ENCODE data around the gene LAMA3. TPM values are rescaled to one million over a fixed set of nuclear protein-coding genes. Genes with fewer than 3 reads are reported as not detected.

LAMA3 gene
- total RNA-seq, 4 donors from 2014 or later: 46.3 to 80.6 (median 67.1) TPM

- H3K4me1 ChIP-seq: no peaks in the 10 kb centered on the region
- no peak overlapping the region for H3K4me3 ChIP-seq
- no peaks in the 10 kb centered on the region for H3K9me3 ChIP-seq
- 72 to 82% methylated on average over 6 of the region's 6 CpGs for WGBS, 2 donors
- H3K27ac ChIP-seq: no peak overlapping the region
- no peaks in the 10 kb centered on the region for H3K27me3 ChIP-seq
- no peak for TF ChIP-seq EP300 (IDR thresholded peaks at IDR 0.05)
- no peak for TF ChIP-seq POLR2A (IDR thresholded peaks at IDR 0.05)
- no peak for TF ChIP-seq CTCF (IDR thresholded peaks at IDR 0.05)
- H3K36me3 ChIP-seq: peaks cover 0 to 3% (median 0%) of the 10 kb centered on the region in 3 donors
- no peak for DNase-seq (ENCODE audit: low spot score in 2 of 2)
Observed at GRCh38 chr18:23650968-23651927, 38.0 kb upstream of the LAMA3 start.

DNA sequence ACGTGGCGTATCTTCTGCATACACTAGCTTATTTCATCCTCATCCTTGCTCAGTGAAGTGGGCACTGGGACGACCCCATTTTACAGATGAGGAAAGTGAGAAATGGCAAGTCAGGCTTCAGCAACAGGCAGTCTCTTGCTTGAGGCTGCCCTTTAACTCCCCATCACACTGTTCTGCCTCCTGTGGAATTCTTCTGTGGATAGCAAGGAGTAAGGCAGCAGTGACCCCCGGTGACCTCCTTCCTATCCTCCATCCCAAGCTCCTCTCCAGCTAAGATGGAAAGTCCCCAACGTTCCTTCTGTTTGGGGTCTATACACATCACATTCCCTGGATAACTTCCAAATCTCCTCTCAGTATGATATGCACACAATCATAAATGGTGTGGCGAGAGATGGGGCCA is 37.0 kb upstream of the LAMA3 start:
- no peak overlapping the region for H3K4me3 ChIP-seq
- WGBS, 2 donors: 78% methylated on average over 6 of the region's 6 CpGs
- TF ChIP-seq EP300 (IDR thresholded peaks at IDR 0.05): no peak
- TF ChIP-seq CTCF (IDR thresholded peaks at IDR 0.05): no peak
- TF ChIP-seq POLR2A (IDR thresholded peaks at IDR 0.05): no peak
- no peak for DNase-seq (ENCODE audit: low spot score in 2 of 2)
- H3K27me3 ChIP-seq: no peaks in the 10 kb centered on the region
- no peaks in the 10 kb centered on the region for H3K9me3 ChIP-seq
- H3K36me3 ChIP-seq: peaks cover 0 to 3% (median 0%) of the 10 kb centered on the region in 3 donors
- H3K4me1 ChIP-seq: no peaks in the 10 kb centered on the region
- no peak overlapping the region for H3K27ac ChIP-seq

DNA sequence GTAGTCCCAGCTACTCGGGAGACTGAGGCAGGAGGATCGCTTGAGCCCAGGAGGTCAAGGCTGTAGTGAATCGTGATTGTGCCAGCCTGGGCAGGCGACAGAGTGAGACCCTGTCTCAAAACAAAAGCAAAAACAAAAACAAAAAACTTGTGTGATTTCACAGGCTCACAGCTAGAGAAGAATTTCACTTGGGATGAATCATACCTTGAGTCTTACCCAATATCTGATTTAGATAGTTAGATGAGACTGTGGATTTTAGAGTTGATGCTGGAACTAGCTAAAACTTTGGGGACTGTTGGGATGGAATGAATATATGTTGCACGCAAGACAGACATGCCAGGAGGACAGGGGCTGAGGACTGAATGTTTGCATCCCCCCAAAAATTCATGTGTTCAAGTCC is 31.0 kb upstream of the LAMA3 start:
- Histone ChIP-seq H3K27me3 (peaks cover 0 to 3% of the 10 kb centered on the region in 2 donors), H3K4me3 (no peak overlapping the region), H3K36me3 (no peaks in the 10 kb centered on the region), H3K4me1 (peaks cover 0 to 9% (median 0%) of the 10 kb centered on the region in 4 donors), H3K9me3 (no peaks in the 10 kb centered on the region), H3K27ac (no peak overlapping the region)
- no peak for TF ChIP-seq EP300 (IDR thresholded peaks at IDR 0.05)
- TF ChIP-seq POLR2A (IDR thresholded peaks at IDR 0.05): no peak
- WGBS, 2 donors: 86 to 91% methylated on average over 5 of the region's 5 CpGs
- DNase-seq (ENCODE audit: low spot score in 2 of 2): no peak

DNA sequence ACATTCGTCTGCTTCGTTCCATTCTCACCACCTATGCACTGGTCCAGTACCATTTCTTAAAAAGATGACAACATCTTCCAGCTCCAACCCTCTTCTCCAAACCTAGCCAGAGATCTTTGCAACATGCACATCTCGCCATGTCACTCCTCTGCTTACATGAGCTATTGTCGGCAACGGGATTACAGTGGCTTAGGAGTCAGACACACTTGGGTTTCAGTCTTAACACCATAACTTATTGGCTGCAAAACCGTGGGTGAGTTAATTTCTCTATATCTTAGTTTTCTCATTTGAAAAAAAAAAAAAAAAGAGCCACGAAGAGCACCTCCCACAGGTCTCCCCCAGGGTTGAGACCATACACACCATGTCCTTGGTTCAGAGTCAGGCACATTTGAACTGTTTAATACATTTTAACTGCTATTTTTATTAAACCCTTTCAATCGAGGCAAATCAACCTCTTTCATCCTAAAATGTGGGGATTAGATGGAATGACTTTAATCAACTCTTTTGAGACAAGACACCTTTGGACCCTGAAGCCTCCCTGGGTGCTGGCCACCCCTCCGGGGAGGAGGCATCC is 27.4 kb upstream of the LAMA3 start:
- Histone ChIP-seq H3K4me1 (peaks cover 0 to 14% (median 0%) of the 10 kb centered on the region in 4 donors), H3K4me3 (peak overlapping the region; percentile 57 to 77 (median 58)), H3K9me3 (no peaks in the 10 kb centered on the region), H3K27ac (peak overlapping the region in 2 of 4 donors; percentile 61 to 79), H3K27me3 (peaks cover 0 to 3% of the 10 kb centered on the region in 2 donors), H3K36me3 (no peaks in the 10 kb centered on the region)
- WGBS, 2 donors: 59 to 61% methylated on average over 9 of the region's 9 CpGs
- DNase-seq (ENCODE audit: low spot score in 2 of 2): no peak
- TF ChIP-seq POLR2A (IDR thresholded peaks at IDR 0.05) (no peak), EP300 (IDR thresholded peaks at IDR 0.05) (no peak), CTCF (IDR thresholded peaks at IDR 0.05) (no peak)

DNA sequence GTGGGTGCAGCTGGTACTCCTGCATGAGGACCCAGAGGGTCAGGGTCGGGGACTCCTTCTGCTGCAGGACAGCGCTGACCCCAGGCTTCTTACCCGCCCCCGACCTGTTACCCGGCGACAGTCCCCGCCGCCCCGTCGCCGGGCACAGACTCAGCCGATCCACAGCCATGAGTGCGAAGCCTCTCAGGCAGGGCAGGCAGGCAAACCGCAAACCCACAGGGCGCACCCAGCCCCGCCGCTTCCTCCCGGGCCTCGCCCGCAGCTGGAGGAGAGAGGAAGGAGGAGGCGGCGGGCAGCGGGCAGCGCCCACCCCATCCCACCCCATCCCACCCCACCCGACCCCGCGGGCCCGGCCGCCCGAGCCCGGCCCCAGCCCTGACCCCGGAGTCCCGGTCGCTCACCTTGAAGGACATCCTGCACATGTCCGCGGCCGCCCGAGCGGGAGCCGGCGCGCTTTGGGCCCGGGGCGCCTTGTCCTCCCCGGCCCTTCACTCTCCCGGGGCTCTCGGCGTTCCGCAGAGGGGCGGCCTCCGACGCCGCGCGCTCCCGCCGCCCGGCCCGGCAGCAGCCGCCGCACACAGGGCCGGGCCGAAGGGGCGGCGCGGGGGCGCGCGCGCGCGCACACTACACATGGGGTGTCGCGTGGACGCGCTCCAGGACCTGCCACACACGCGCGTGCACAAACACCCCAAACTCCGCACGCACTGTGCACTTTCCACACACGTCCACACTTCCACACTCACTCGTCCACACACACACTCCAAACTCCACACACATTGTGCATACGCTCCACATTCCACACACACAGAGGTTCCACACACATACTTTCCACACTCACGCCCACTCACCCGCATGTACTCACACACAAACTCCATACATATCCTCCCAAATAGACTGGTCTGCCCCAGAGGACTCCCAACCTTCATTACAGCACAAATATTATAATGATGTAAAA is 26.7 kb upstream of the LAMA3 start, which contains the start of gene ANKRD29:
TSS of gene ANKRD29 (minus strand) at position 603 of the 955 bp plus-strand sequence. CDS start at position 422, 181 bp downstream.
- H3K9me3 ChIP-seq: no peaks in the 10 kb centered on the region
- no peaks in the 10 kb centered on the region for H3K36me3 ChIP-seq
- peak within 1 kb of the TSS in 3 of 4 donors; percentile 46 to 79 (median 61) for H3K27ac ChIP-seq
- H3K4me3 ChIP-seq: peak within 1 kb of the TSS; percentile 57 to 77 (median 58)
- H3K27me3 ChIP-seq: peaks cover 0 to 3% of the 10 kb centered on the region in 2 donors
- 0 to 1% methylated on average over 29 to 66 of the region's 86 CpGs for whole genome bisulfite sequencing, 2 donors
- H3K4me1 ChIP-seq: peaks cover 0 to 14% (median 0%) of the 10 kb centered on the region in 4 donors
- TF ChIP-seq EP300 (IDR thresholded peaks at IDR 0.05) (no peak), POLR2A (IDR thresholded peaks at IDR 0.05) (no peak), CTCF (IDR thresholded peaks at IDR 0.05) (no peak)
- DNase-seq (ENCODE audit: low spot score in 2 of 2): no peak

Data from tibial nerve (tissue), 4 donors.